Bronchial epithelial cell (primary cell): ENCODE measurements around the gene RALGAPA1. TPM values are rescaled to one million over a fixed set of nuclear protein-coding genes. Genes with fewer than 3 reads are reported as not detected.
"Not testable (repeated sequence)": the region's sequence is repeated elsewhere in the genome, so short reads cannot be mapped to it uniquely, and the experiment has no call there.

ENCODE experiments used
- DNase-seq: peaks from one replicate; pipeline ENCODE4 v3.0.0-alpha.2; 2010; ENCODE audit warnings: low read depth
- FAIRE-seq: peaks from 2 replicates; lab custom pipeline; 2011; peaks lifted over from hg19 to GRCh38; lab: Jason Lieb, UNC
- H3K27me3 ChIP-seq: 2 replicates; pipeline ENCODE4 v1.5.1; 2011; ENCODE audit warnings: low read length; ENCODE audit not compliant: control insufficient read depth, insufficient read depth
- H3K36me3 ChIP-seq: 2 replicates; pipeline ENCODE4 v1.5.1; 2011; ENCODE audit warnings: low read length; ENCODE audit not compliant: control insufficient read depth, insufficient read depth
- H3K4me3 ChIP-seq: 2 replicates; pipeline ENCODE4 v1.5.1; 2011; ENCODE audit warnings: mild to moderate bottlenecking, low read depth, low read length, control low read depth
- CTCF ChIP-seq: IDR thresholded peaks from 2 replicates; pipeline ENCODE4 v1.5.1; 2011; ENCODE audit warnings: mild to moderate bottlenecking, moderate library complexity, low read length, control low read depth, inconsistent platforms; ENCODE audit not compliant: insufficient read depth, severe bottlenecking
- total RNA-seq: library from RNA; depleted of rRNA; stranded (reverse); fragments of >200 nt; gene quantifications from 2 replicates; pipeline ENCODE4 v1.2.1, GENCODE V29; 2014

Gene RALGAPA1
- total RNA-seq, 1 donor from 2014 or later = 28.2 TPM

GRCh38 chr14:35689000-35689460, 120.1 kb downstream of the RALGAPA1 start:
- no peak for FAIRE-seq
- TF ChIP-seq CTCF = no peak
- Histone ChIP-seq H3K36me3 (peaks cover 3% of the 10 kb centered on the region), H3K4me3 (no peak overlapping the region), H3K27me3 (no peaks in the 10 kb centered on the region)
- DNase-seq = no peak

GRCh38 chr14:35688126-35688826, 120.8 kb downstream of the RALGAPA1 start:
- FAIRE-seq = no peak

GRCh38 chr14:35687335-35687939, 121.7 kb downstream of the RALGAPA1 start:
- FAIRE-seq (no peak), DNase-seq (peak; percentile 61)
- H3K4me3 ChIP-seq = no peak overlapping the region
- H3K36me3 ChIP-seq = peaks cover 3% of the 10 kb centered on the region
- peak; percentile 60 for TF ChIP-seq CTCF
- no peaks in the 10 kb centered on the region for H3K27me3 ChIP-seq

More at GRCh38 chr14:35688126-35688826, 120.8 kb downstream of the RALGAPA1 start:
- H3K4me3 ChIP-seq = no peak overlapping the region
- no peak for DNase-seq
- no peaks in the 10 kb centered on the region for H3K27me3 ChIP-seq
- H3K36me3 ChIP-seq = peaks cover 3% of the 10 kb centered on the region
- TF ChIP-seq CTCF = no peak

- not testable (repeated sequence) for DNase-seq, H3K36me3 ChIP-seq, FAIRE-seq, H3K27me3 ChIP-seq, H3K4me3 ChIP-seq
Observed at GRCh38 chr14:35683688-35684087, 125.4 kb downstream of the RALGAPA1 start.

- H3K36me3 ChIP-seq = no peaks in the 10 kb centered on the region
- no peak for FAIRE-seq
- DNase-seq = no peak
Observed at GRCh38 chr14:35682802-35683201, 126.3 kb downstream of the RALGAPA1 start.

More at GRCh38 chr14:35682802-35683201, 126.3 kb downstream of the RALGAPA1 start:
- Histone ChIP-seq H3K27me3 (no peaks in the 10 kb centered on the region), H3K4me3 (no peak overlapping the region)
- TF ChIP-seq CTCF = no peak
